Neural cell (in vitro differentiated cells): ENCODE measurements around the gene CCDC102A. TPM values are rescaled to one million over a fixed set of nuclear protein-coding genes. Genes with fewer than 3 reads are reported as not detected.

Source experiments
- H2AFZ ChIP-seq: fragments of 200-600, 300-800 bp; sonication (generic), shearing (Covaris generic); 2 replicates; pipeline ENCODE4 v1.6.0; 2014; ENCODE audit warnings: low read depth, mild to moderate bottlenecking, antibody characterized with exemption, low read length, moderate library complexity
- H3F3A ChIP-seq: fragments of 200-600 bp; shearing (Covaris generic); 2 replicates; pipeline ENCODE4 v1.6.1; 2016; ENCODE audit warnings: mild to moderate bottlenecking, moderate library complexity, mixed read lengths, antibody characterized with exemption, low read length; ENCODE audit not compliant: insufficient read depth, poor library complexity, severe bottlenecking
- H3K27ac ChIP-seq: fragments of 200-600, 300-800 bp; sonication (generic), shearing (Covaris generic); 2 replicates; pipeline ENCODE4 v1.5.1; 2014; ENCODE audit warnings: mild to moderate bottlenecking, low read length, moderate library complexity
- H3K27me3 ChIP-seq: fragments of 300-800, 200-600 bp; sonication (generic), shearing (Covaris generic); 2 replicates; pipeline ENCODE4 v1.6.0; 2014; ENCODE audit warnings: mild to moderate bottlenecking, low read depth, low read length, moderate library complexity; ENCODE audit not compliant: insufficient read depth
- H3K36me3 ChIP-seq: fragments of 300-800, 200-600 bp; sonication (generic), shearing (Covaris generic); 2 replicates; pipeline ENCODE4 v1.5.1; 2014; ENCODE audit warnings: mild to moderate bottlenecking, antibody characterized with exemption, low read length, moderate library complexity; ENCODE audit not compliant: insufficient read depth
- H3K4me2 ChIP-seq: fragments of 300-800, 200-600 bp; sonication (generic), shearing (Covaris generic); 2 replicates; pipeline ENCODE4 v1.6.0; 2014; ENCODE audit warnings: mild to moderate bottlenecking, low read length
- H3K4me3 ChIP-seq: fragments of 300-800, 200-600 bp; sonication (generic), shearing (Covaris generic); 2 replicates; pipeline ENCODE4 v1.5.1; 2014; ENCODE audit warnings: mild to moderate bottlenecking, low read length, moderate library complexity
- H3K79me2 ChIP-seq: fragments of 200-600 bp; shearing (Covaris generic); replicated peaks from 2 replicates; pipeline ENCODE4 v1.6.0; 2014; ENCODE audit warnings: mild to moderate bottlenecking, low read length, moderate library complexity; ENCODE audit not compliant: insufficient read depth
- H3K9ac ChIP-seq: fragments of 300-800, 200-600 bp; sonication (generic), shearing (Covaris generic); 2 replicates; pipeline ENCODE4 v1.6.1; 2016; ENCODE audit warnings: mild to moderate bottlenecking, low read length, mixed read lengths
- H3K9me2 ChIP-seq: fragments of 200-600 bp; shearing (Covaris generic); 2 replicates; pipeline ENCODE4 v1.6.1; 2016; ENCODE audit warnings: mild to moderate bottlenecking, low read length, mixed read lengths; ENCODE audit not compliant: insufficient read depth
- H3K9me3 ChIP-seq: fragments of 200-600, 300-800 bp; sonication (generic), shearing (Covaris generic); 2 replicates; pipeline ENCODE4 v1.6.1; 2016; ENCODE audit warnings: mild to moderate bottlenecking, mixed run types, low read length, moderate library complexity, mixed read lengths
- H4K20me1 ChIP-seq: fragments of 200-600 bp; shearing (Covaris generic); 2 replicates; pipeline ENCODE4 v1.6.1; 2016; ENCODE audit warnings: mild to moderate bottlenecking, mixed run types; ENCODE audit not compliant: insufficient read depth
- CTCF ChIP-seq: fragments of 450-650 bp; IDR thresholded peaks from 2 replicates; pipeline ENCODE4 v1.5.1; 2014; ENCODE audit warnings: antibody characterized with exemption, mild to moderate bottlenecking, moderate library complexity; ENCODE audit not compliant: poor library complexity, severe bottlenecking
- EP300 ChIP-seq: fragments of 450-650 bp; conservative IDR thresholded peaks from 2 replicates; pipeline ENCODE4 v1.6.1; 2014; ENCODE audit warnings: antibody characterized with exemption, mild to moderate bottlenecking, moderate library complexity; ENCODE audit not compliant: poor library complexity, severe bottlenecking
- EZH2 ChIP-seq: fragments of 200-600, 300-800 bp; shearing (Covaris generic), sonication (generic); IDR thresholded peaks from 2 replicates; pipeline ENCODE4 v1.6.1; 2014; ENCODE audit warnings: antibody characterized with exemption, low read length, borderline replicate concordance, mild to moderate bottlenecking; ENCODE audit not compliant: insufficient read depth, poor library complexity, severe bottlenecking
- MXI1 ChIP-seq: fragments of 450-650 bp; conservative IDR thresholded peaks from 2 replicates; pipeline ENCODE4 v1.6.1; 2014; ENCODE audit warnings: antibody characterized with exemption, mild to moderate bottlenecking; ENCODE audit not compliant: poor library complexity, severe bottlenecking
- POLR2AphosphoS5 ChIP-seq: IDR thresholded peaks from 2 replicates; pipeline ENCODE4 v1.6.1; 2012
- RAD21 ChIP-seq: fragments of 450-650 bp; conservative IDR thresholded peaks from 2 replicates; pipeline ENCODE4 v1.6.1; 2014; ENCODE audit warnings: antibody characterized with exemption, mild to moderate bottlenecking, moderate library complexity
- REST ChIP-seq: IDR thresholded peaks from 2 replicates; pipeline ENCODE4 v1.6.1; 2012; ENCODE audit warnings: borderline replicate concordance
- SMC3 ChIP-seq: fragments of 450-650 bp; conservative IDR thresholded peaks from 2 replicates; pipeline ENCODE4 v1.6.1; 2014; ENCODE audit warnings: antibody characterized with exemption, mild to moderate bottlenecking, moderate library complexity; ENCODE audit not compliant: poor library complexity
- TAF1 ChIP-seq: IDR thresholded peaks from 2 replicates; pipeline ENCODE4 v1.6.1; 2012; ENCODE audit warnings: low read depth
- polyA plus RNA-seq: library from polyadenylated mRNA; depleted of rRNA; stranded (reverse); fragments of >200 nt; gene quantifications from 2 replicates; pipeline ENCODE4 v1.2.3, GENCODE V29; 2014

The CCDC102A gene
- polyA plus RNA-seq, 1 donor from 2014 or later = 0.20 TPM

- Histone ChIP-seq H3K9me2 (no peaks in the 10 kb centered on the region), H3K27ac (no peak overlapping the region), H3K9me3 (no peaks in the 10 kb centered on the region), H3K79me2 (no peaks in the 10 kb centered on the region), H3K27me3 (peaks cover 13% of the 10 kb centered on the region), H3K9ac (no peak overlapping the region), H3K4me3 (no peak overlapping the region), H3F3A (no peaks in the 10 kb centered on the region), H2AFZ (no peak overlapping the region), H3K4me2 (no peak overlapping the region), H4K20me1 (no peaks in the 10 kb centered on the region), H3K36me3 (no peaks in the 10 kb centered on the region)
- TF ChIP-seq EP300 (no peak), RAD21 (no peak), CTCF (no peak), MXI1 (no peak), SMC3 (no peak), REST (no peak), EZH2 (no peak), POLR2AphosphoS5 (no peak), TAF1 (no peak)
Observed at GRCh38 chr16:57527027-57527426, 9.3 kb downstream of the CCDC102A start.

GRCh38 chr16:57526498-57526897 is 9.9 kb downstream of the CCDC102A start:
- Histone ChIP-seq H3K27me3 (peaks cover 13% of the 10 kb centered on the region), H3K4me3 (no peak overlapping the region), H3K9ac (no peak overlapping the region), H3F3A (no peaks in the 10 kb centered on the region), H2AFZ (no peak overlapping the region), H3K9me2 (no peaks in the 10 kb centered on the region), H3K27ac (no peak overlapping the region), H4K20me1 (no peaks in the 10 kb centered on the region), H3K79me2 (no peaks in the 10 kb centered on the region), H3K4me2 (no peak overlapping the region), H3K9me3 (no peaks in the 10 kb centered on the region), H3K36me3 (no peaks in the 10 kb centered on the region)
- no peak for TF ChIP-seq SMC3
- TF ChIP-seq CTCF = no peak
- TF ChIP-seq TAF1 = no peak
- no peak for TF ChIP-seq EP300
- TF ChIP-seq POLR2AphosphoS5 = no peak
- TF ChIP-seq MXI1 = no peak
- TF ChIP-seq RAD21 = no peak
- TF ChIP-seq REST = no peak
- no peak for TF ChIP-seq EZH2
